ENCODE results near the gene GMPPA.
A peak's percentile ranks its signal among the peaks of the same experiment; 100 is the strongest.

GRCh38 chr2:219543596-219544358 is 45.1 kb downstream of the GMPPA start, which contains the start of the genes CHPF and TMEM198:
- TF ChIP-seq GATA3 (IDR thresholded peaks at IDR 0.05; ENCODE audit: low read depth, low read length) (no peak), GATA2 (IDR thresholded peaks at IDR 0.05; ENCODE audit: low read depth, low read length) (0 out of 2 replicates have a peak, but pooled peaks have one; percentile 22)

Data from SH-SY5Y (cell line).